OCI-LY7 (cell line): ENCODE results near the gene PRSS3. TPM values are rescaled to one million over a fixed set of nuclear protein-coding genes. Genes with fewer than 3 reads are reported as not detected.
A peak's percentile ranks its signal among the peaks of the same experiment; 100 is the strongest.

Experiments
- BruUV-seq: library from RNA; stranded (reverse); fragments of 400-500 nt; replicated peaks from 2 replicates; lab custom pipeline; 2021; lab: Mats Ljungman, UMichigan
- CTCF ChIA-PET: fragments of 300-600 bp; sonication (Branson Sonifier 250); formaldehyde crosslinking; loops from one replicate; lab custom pipeline; 2022; ENCODE audit warnings: antibody characterized with exemption; ENCODE audit not compliant: unreplicated experiment; lab: Charles Lee
- POLR2A ChIA-PET: fragments of 300-600 bp; sonication (Branson Sonifier 250); formaldehyde crosslinking; loops from one replicate; lab custom pipeline; 2022; ENCODE audit warnings: antibody characterized with exemption; lab: Charles Lee
- DNase-seq: peaks from one replicate; pipeline ENCODE4 v3.0.0-alpha.2; 2015; ENCODE audit warnings: low spot score
- H2AFZ ChIP-seq: fragments of 200-600 bp; sonication (generic), shearing (Covaris generic); 2 replicates; pipeline ENCODE4 v1.6.1; 2014; ENCODE audit warnings: mild to moderate bottlenecking, antibody characterized with exemption, low read length, moderate library complexity
- H3K27ac ChIP-seq: fragments of 200-600 bp; sonication (generic); 2 replicates; pipeline ENCODE4 v1.5.1; 2014; ENCODE audit warnings: mixed run types, low read depth, mild to moderate bottlenecking, moderate library complexity, low read length, inconsistent platforms; ENCODE audit not compliant: poor library complexity, severe bottlenecking
- H3K36me3 ChIP-seq: fragments of 200-600 bp; sonication (generic); 2 replicates; pipeline ENCODE4 v1.6.1; 2014; ENCODE audit warnings: mild to moderate bottlenecking, antibody characterized with exemption, low read length, moderate library complexity, mixed read lengths; ENCODE audit not compliant: insufficient read depth
- H3K4me1 ChIP-seq: fragments of 200-600 bp; sonication (generic); 2 replicates; pipeline ENCODE4 v1.5.1; 2014; ENCODE audit warnings: mild to moderate bottlenecking, low read length; ENCODE audit not compliant: insufficient read depth, poor library complexity, severe bottlenecking
- H3K4me2 ChIP-seq: fragments of 200-600 bp; sonication (generic); 2 replicates; pipeline ENCODE4 v1.6.1; 2014; ENCODE audit warnings: mild to moderate bottlenecking, low read length
- H3K4me3 ChIP-seq: fragments of 200-600 bp; sonication (generic); 2 replicates; pipeline ENCODE4 v1.5.1; 2014; ENCODE audit warnings: mild to moderate bottlenecking, low read depth, low read length; ENCODE audit not compliant: poor library complexity, severe bottlenecking
- H3K79me2 ChIP-seq: fragments of 200-600 bp; sonication (generic); 2 replicates; pipeline ENCODE4 v1.6.1; 2016; ENCODE audit warnings: low read depth, mild to moderate bottlenecking, low read length, moderate library complexity, mixed read lengths; ENCODE audit not compliant: insufficient read depth
- H3K9me2 ChIP-seq: fragments of 200-600 bp; sonication (generic); 2 replicates; pipeline ENCODE4 v1.6.1; 2016; ENCODE audit warnings: mild to moderate bottlenecking, low read length, mixed read lengths; ENCODE audit not compliant: insufficient read depth
- H3K9me3 ChIP-seq: fragments of 200-600 bp; sonication (generic); 2 replicates; pipeline ENCODE4 v1.6.1; 2014; ENCODE audit warnings: mild to moderate bottlenecking, mixed run types, low read length, mixed read lengths
- H4K20me1 ChIP-seq: fragments of 200-600 bp; sonication (generic); 2 replicates; pipeline ENCODE4 v1.6.1; 2014; ENCODE audit warnings: mild to moderate bottlenecking, antibody characterized with exemption, low read length, moderate library complexity, mixed read lengths; ENCODE audit not compliant: insufficient read depth
- EZH2phosphoT487 ChIP-seq: fragments of 200-600 bp; sonication (generic); IDR thresholded peaks from 2 replicates; pipeline ENCODE4 v1.6.1; 2018; ENCODE audit warnings: low read depth, borderline replicate concordance, mild to moderate bottlenecking, mixed run types, antibody characterized with exemption, low read length, moderate library complexity, mixed read lengths
- intact Hi-C: fragments of 100-400 bp; cut with micrococcal nuclease; formaldehyde crosslinking; loops from one replicate; pipeline ENCODE4 v1.10.0; 2022; ENCODE audit not compliant: unreplicated experiment
- total RNA-seq, 2 experiments: library from RNA; depleted of rRNA in 1 of 2; stranded (reverse); fragments of >200 nt in 1 of 2; shearing (Covaris generic) in 1 of 2; gene quantifications; 2 replicates each; pipeline ENCODE4 v1.2.3, GENCODE V29; 2014 to 2022
- TF ChIP-seq, protein P1 (sequence below): fragments of 200-600 bp; sonication (generic); conservative IDR thresholded peaks from 2 replicates; pipeline ENCODE4 v1.5.1; 2014; ENCODE audit warnings: mild to moderate bottlenecking, antibody characterized with exemption, low read length, moderate library complexity, mixed read lengths

PRSS3 gene
- total RNA-seq, 2 experiments from 2014 or later, result not detected

- Histone ChIP-seq H2AFZ (peak within 1 kb of the TSS; percentile 88), H3K27ac (peak within 1 kb of the TSS; percentile 89), H3K4me3 (peak within 1 kb of the TSS; percentile 99), H3K4me1 (peaks cover 62% of the 10 kb centered on the region), H3K36me3 (peaks cover 21% of the 10 kb centered on the region), H3K9me3 (no peaks in the 10 kb centered on the region), H3K79me2 (peaks cover 42% of the 10 kb centered on the region), H4K20me1 (peaks cover 22% of the 10 kb centered on the region; the same call in 1 of the 2 replicates), H3K4me2 (peak within 1 kb of the TSS; percentile 93), H3K9me2 (no peaks in the 10 kb centered on the region)
- TSS peak; percentile 90 for BruUV-seq
- DNase-seq, result peak; percentile 90
- ChIA-PET CTCF (interaction anchor here (1.0 kb wide), 1 partner anchor 126 kb away, joined by 3 read pairs; no protein-coding TSS in a partner anchor), POLR2A (interaction anchor here (0.6 to 1.4 kb wide), 3 partner anchors 21 to 32 kb away, joined by 3 to 4 read pairs (median 4); no protein-coding TSS in a partner anchor)
- intact Hi-C loops, result loop anchor here (1.0 to 10.0 kb wide), 3 partner anchors 54 to 308 kb away; partner anchors contain the start of gene DCAF12
- no peak for TF ChIP-seq EZH2phosphoT487
- TF ChIP-seq, protein P1, sequence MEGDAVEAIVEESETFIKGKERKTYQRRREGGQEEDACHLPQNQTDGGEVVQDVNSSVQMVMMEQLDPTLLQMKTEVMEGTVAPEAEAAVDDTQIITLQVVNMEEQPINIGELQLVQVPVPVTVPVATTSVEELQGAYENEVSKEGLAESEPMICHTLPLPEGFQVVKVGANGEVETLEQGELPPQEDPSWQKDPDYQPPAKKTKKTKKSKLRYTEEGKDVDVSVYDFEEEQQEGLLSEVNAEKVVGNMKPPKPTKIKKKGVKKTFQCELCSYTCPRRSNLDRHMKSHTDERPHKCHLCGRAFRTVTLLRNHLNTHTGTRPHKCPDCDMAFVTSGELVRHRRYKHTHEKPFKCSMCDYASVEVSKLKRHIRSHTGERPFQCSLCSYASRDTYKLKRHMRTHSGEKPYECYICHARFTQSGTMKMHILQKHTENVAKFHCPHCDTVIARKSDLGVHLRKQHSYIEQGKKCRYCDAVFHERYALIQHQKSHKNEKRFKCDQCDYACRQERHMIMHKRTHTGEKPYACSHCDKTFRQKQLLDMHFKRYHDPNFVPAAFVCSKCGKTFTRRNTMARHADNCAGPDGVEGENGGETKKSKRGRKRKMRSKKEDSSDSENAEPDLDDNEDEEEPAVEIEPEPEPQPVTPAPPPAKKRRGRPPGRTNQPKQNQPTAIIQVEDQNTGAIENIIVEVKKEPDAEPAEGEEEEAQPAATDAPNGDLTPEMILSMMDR, result no peak
Observed at GRCh38 chr9:33816327-33817252, 21.2 kb downstream of the PRSS3 start, which contains the start of gene UBE2R2. Gene UBE2R2, plus strand, starts transcription at chr9:33817160. Its CDS starts 598 bp downstream, at chr9:33817758.

- Histone ChIP-seq H3K9me3 (no peaks in the 10 kb centered on the region), H2AFZ (no peak overlapping the region), H3K4me1 (peaks cover 67% of the 10 kb centered on the region), H3K79me2 (peaks cover 51% of the 10 kb centered on the region), H3K36me3 (peaks cover 27% of the 10 kb centered on the region), H3K4me3 (peak overlapping the region; percentile 99), H4K20me1 (peaks cover 22% of the 10 kb centered on the region; the same call in 1 of the 2 replicates), H3K27ac (peak overlapping the region; percentile 89), H3K4me2 (peak overlapping the region; percentile 88), H3K9me2 (no peaks in the 10 kb centered on the region)
- POLR2A ChIA-PET, result interaction anchor here (0.8 to 1.3 kb wide), 5 partner anchors 17 to 60 kb away, joined by 3 to 7 read pairs (median 3); no protein-coding TSS in a partner anchor
- CTCF ChIA-PET, result no interaction called here
- TF ChIP-seq, protein P1, result no peak
- TF ChIP-seq EZH2phosphoT487, result no peak
- BruUV-seq, result no TSS peak
- peak; percentile 66 for DNase-seq
- intact Hi-C loops, result loop anchor here (1.0 to 10.0 kb wide), 3 partner anchors 53 to 307 kb away; partner anchors contain the start of gene DCAF12
Observed at GRCh38 chr9:33817327-33818166, 22.2 kb downstream of the PRSS3 start.
